H1 (cell line): ENCODE data around the gene OR5A1. TPM values are rescaled to one million over a fixed set of nuclear protein-coding genes. Genes with fewer than 3 reads are reported as not detected.

Experiments
- CTCF ChIA-PET: fragments of 300-600 bp; sonication (Branson Sonifier 250); formaldehyde crosslinking; loops from one replicate; lab custom pipeline; 2021; ENCODE audit not compliant: partially characterized antibody; lab: Charles Lee
- POLR2A ChIA-PET: fragments of 300-600 bp; sonication (Branson Sonifier 250); formaldehyde crosslinking; loops from one replicate; lab custom pipeline; 2021; ENCODE audit warnings: inconsistent platforms; ENCODE audit not compliant: partially characterized antibody; lab: Charles Lee
- DNase-seq, 2 experiments: peaks; one replicate each; pipeline versions ENCODE4 v3.0.0 to v3.0.0-alpha.2; 2010 to 2022; ENCODE audit warnings: low spot score in 2 of 2, low read depth in 1 of 2, mixed read lengths in 1 of 2
- FAIRE-seq: peaks from 2 replicates; lab custom pipeline; 2011; peaks lifted over from hg19 to GRCh38; lab: Jason Lieb, UNC
- H2AFZ ChIP-seq: 2 replicates; pipeline ENCODE4 v1.8.1; 2012; ENCODE audit warnings: low read length, inconsistent platforms
- H2AK5ac ChIP-seq: 2 replicates; pipeline ENCODE4 v1.6.1; 2013; ENCODE audit warnings: low read depth, low read length
- H2BK120ac ChIP-seq: replicated peaks from 2 replicates; pipeline ENCODE3; 2013; ENCODE audit warnings: low read depth, low read length, inconsistent platforms
- H2BK12ac ChIP-seq: 2 replicates; pipeline ENCODE4 v1.6.1; 2013; ENCODE audit warnings: low read depth, low read length
- H2BK15ac ChIP-seq: 2 replicates; pipeline ENCODE4 v1.6.1; 2013; ENCODE audit warnings: low read length
- H2BK20ac ChIP-seq: 2 replicates; pipeline ENCODE4 v1.6.1; 2013; ENCODE audit warnings: low read length
- H2BK5ac ChIP-seq: 2 replicates; pipeline ENCODE4 v1.6.1; 2013; ENCODE audit warnings: low read depth, low read length
- H3K14ac ChIP-seq: 2 replicates; pipeline ENCODE4 v1.6.1; 2013; ENCODE audit warnings: inconsistent platforms; ENCODE audit not compliant: insufficient read length
- H3K18ac ChIP-seq: 2 replicates; pipeline ENCODE4 v1.6.1; 2013; ENCODE audit warnings: low read length; ENCODE audit errors: extremely low read depth
- H3K23ac ChIP-seq: 2 replicates; pipeline ENCODE4 v1.6.1; 2013; ENCODE audit warnings: inconsistent platforms; ENCODE audit not compliant: insufficient read length
- H3K23me2 ChIP-seq: 2 replicates; pipeline ENCODE4 v1.6.1; 2013; ENCODE audit warnings: low read depth, low read length
- H3K27ac ChIP-seq: 2 replicates; pipeline ENCODE4 v1.6.1; 2011; ENCODE audit warnings: low read depth, low read length, inconsistent platforms
- H3K27me3 ChIP-seq, 4 experiments: replicated peaks in 1 of 4; 1 replicate in 1 of 4; 2 replicates in 3 of 4; pipeline versions ENCODE4 v1.6.1 to v1.8.1; 2011 to 2013; ENCODE audit warnings: low read length in 3 of 4, mild to moderate bottlenecking in 3 of 4, inconsistent platforms in 2 of 4, mixed read lengths in 2 of 4, moderate library complexity in 1 of 4; ENCODE audit not compliant: control insufficient read depth in 3 of 4, insufficient read depth in 3 of 4; ENCODE audit errors: extremely low read depth in 1 of 4
- H3K36me3 ChIP-seq, 4 experiments: 2 replicates each; pipeline versions ENCODE4 v1.6.1 to v1.8.1; 2011 to 2013; ENCODE audit warnings: mild to moderate bottlenecking in 4 of 4, low read length in 3 of 4, moderate library complexity in 2 of 4, control low read depth in 1 of 4, inconsistent platforms in 1 of 4; ENCODE audit not compliant: insufficient read depth in 4 of 4, control insufficient read depth in 2 of 4
- H3K4ac ChIP-seq: replicated peaks from 2 replicates; pipeline ENCODE3; 2013; ENCODE audit warnings: low read length, low read depth, mixed read lengths, inconsistent platforms; ENCODE audit not compliant: insufficient read length
- H3K4me1 ChIP-seq, 4 experiments: replicated peaks in 1 of 4; 1 replicate in 1 of 4; 2 replicates in 3 of 4; pipeline versions ENCODE4 v1.6.1 to v1.8.1; 2011 to 2013; ENCODE audit warnings: low read length in 3 of 4, inconsistent platforms in 2 of 4, mixed read lengths in 1 of 4; ENCODE audit not compliant: insufficient read depth in 4 of 4, control insufficient read depth in 3 of 4
- H3K4me2 ChIP-seq, 2 experiments: 2 replicates each; pipeline versions ENCODE4 v1.6.1 to v1.8.1; 2011 to 2013; ENCODE audit warnings: low read depth in 2 of 2, low read length in 2 of 2, control low read depth in 1 of 2, inconsistent platforms in 1 of 2, mild to moderate bottlenecking in 1 of 2; ENCODE audit not compliant: insufficient read depth in 1 of 2
- H3K4me3 ChIP-seq, 4 experiments: fragments of 200-600, 300-600 bp in 1 of 4; sonication (generic), shearing (Covaris generic), sonication (Bioruptor Twin) in 1 of 4; 2 replicates each; pipeline versions ENCODE4 v1.5.1 to v1.8.1; 2011 to 2016; ENCODE audit warnings: low read length in 4 of 4, low read depth in 3 of 4, control low read depth in 2 of 4, inconsistent platforms in 2 of 4, mild to moderate bottlenecking in 2 of 4, mixed read lengths in 1 of 4, moderate library complexity in 1 of 4; ENCODE audit not compliant: insufficient read depth in 2 of 4; ENCODE audit errors: extremely low read depth in 1 of 4
- H3K56ac ChIP-seq: replicated peaks from 2 replicates; pipeline ENCODE3; 2013; ENCODE audit warnings: low read depth, mild to moderate bottlenecking, mixed read lengths, low read length, inconsistent platforms; ENCODE audit not compliant: insufficient read length
- H3K79me1 ChIP-seq: 2 replicates; pipeline ENCODE4 v1.6.1; 2013; ENCODE audit warnings: low read depth, low read length, control low read depth
- H3K79me2 ChIP-seq, 2 experiments: 2 replicates each; pipeline versions ENCODE4 v1.6.1 to v1.8.1; 2012 to 2013; ENCODE audit warnings: low read length in 2 of 2, mild to moderate bottlenecking in 2 of 2, inconsistent platforms in 1 of 2; ENCODE audit not compliant: insufficient read depth in 2 of 2, control insufficient read depth in 1 of 2
- H3K9ac ChIP-seq, 4 experiments: replicated peaks in 1 of 4; 1 replicate in 1 of 4; 2 replicates in 3 of 4; pipeline versions ENCODE4 v1.6.1 to v1.8.1; 2011 to 2013; ENCODE audit warnings: low read depth in 3 of 4, low read length in 3 of 4, control low read depth in 2 of 4, mild to moderate bottlenecking in 2 of 4, moderate library complexity in 2 of 4, inconsistent platforms in 1 of 4; ENCODE audit errors: extremely low read depth in 1 of 4
- H3K9me3 ChIP-seq, 2 experiments: 2 replicates each; pipeline versions ENCODE4 v1.6.1 to v1.8.1; 2012 to 2013; ENCODE audit warnings: mild to moderate bottlenecking in 2 of 2, moderate library complexity in 2 of 2, control low read depth in 1 of 2, inconsistent platforms in 1 of 2, low read depth in 1 of 2, low read length in 1 of 2, mixed read lengths in 1 of 2; ENCODE audit not compliant: insufficient read depth in 2 of 2
- H4K20me1 ChIP-seq, 2 experiments: replicated peaks in 1 of 2; 2 replicates each; pipeline versions ENCODE3 to v1.8.1; 2011 to 2013; ENCODE audit warnings: inconsistent platforms in 2 of 2, low read length in 2 of 2, mild to moderate bottlenecking in 1 of 2; ENCODE audit not compliant: insufficient read depth in 2 of 2, control insufficient read depth in 1 of 2
- H4K5ac ChIP-seq: 2 replicates; pipeline ENCODE4 v1.6.1; 2013; ENCODE audit warnings: low read length, low read depth, mixed read lengths, inconsistent platforms; ENCODE audit not compliant: insufficient read length
- H4K8ac ChIP-seq: 2 replicates; pipeline ENCODE4 v1.8.0; 2013; ENCODE audit warnings: mild to moderate bottlenecking, moderate library complexity, low read length, inconsistent platforms; ENCODE audit not compliant: insufficient read depth; ENCODE audit errors: extremely low read depth
- H4K91ac ChIP-seq: replicated peaks from 2 replicates; pipeline ENCODE3; 2013; ENCODE audit warnings: low read length, mixed read lengths, inconsistent platforms; ENCODE audit not compliant: insufficient read length
- CEBPB ChIP-seq: IDR thresholded peaks from 2 replicates; pipeline ENCODE4 v1.6.1; 2012; ENCODE audit warnings: low read depth, low read length
- CHD1 ChIP-seq: IDR thresholded peaks from 2 replicates; pipeline ENCODE4 v1.6.1; 2012; ENCODE audit warnings: low read depth, low read length, improper control_type of control experiment
- E2F6 ChIP-seq: IDR thresholded peaks from 2 replicates; pipeline ENCODE4 v1.6.1; 2012; ENCODE audit warnings: inconsistent platforms
- POLR2AphosphoS5 ChIP-seq: IDR thresholded peaks from 2 replicates; pipeline ENCODE4 v1.6.1; 2011; ENCODE audit warnings: low read depth, low read length
- POU5F1 ChIP-seq: IDR thresholded peaks from 2 replicates; pipeline ENCODE4 v1.6.1; 2011; ENCODE audit warnings: low read depth, mild to moderate bottlenecking, low read length, moderate library complexity
- SP1 ChIP-seq: IDR thresholded peaks from 2 replicates; pipeline ENCODE4 v1.6.1; 2011; ENCODE audit warnings: low read depth, low read length
- SP2 ChIP-seq: IDR thresholded peaks from 2 replicates; pipeline ENCODE4 v1.6.1; 2012; ENCODE audit warnings: mild to moderate bottlenecking, low read length, inconsistent platforms
- TAF1 ChIP-seq: IDR thresholded peaks from 2 replicates; pipeline ENCODE4 v1.6.1; 2011; ENCODE audit warnings: mild to moderate bottlenecking, low read depth, low read length
- ZNF274 ChIP-seq: IDR thresholded peaks from 2 replicates; pipeline ENCODE4 v1.7.0; 2012; ENCODE audit warnings: low read length, borderline replicate concordance; ENCODE audit errors: extremely low read depth
- polyA plus RNA-seq, 7 experiments: library from polyadenylated mRNA; depleted of rRNA in 3 of 7; stranded (reverse) in 5 of 7; unstranded in 2 of 7; fragments of >200 nt in 5 of 7; fragments of 200-250 nt in 2 of 7; gene quantifications; 1 replicate in 5 of 7; 2 replicates in 1 of 7; 4 replicates in 1 of 7; pipeline versions ENCODE4 v1.2.1 to v1.2.3, GENCODE V29; 2011 to 2013; ENCODE audit warnings: missing spikeins in 2 of 7, mixed read lengths in 2 of 7
- total RNA-seq: library from RNA; stranded (reverse); fragmentation: NEBNext Ultra II Directional; extraction: Animal tissue kit (Norgen Biotek cat#: 25700); gene quantifications from 2 replicates; pipeline ENCODE4 v1.2.1, GENCODE V29; 2021

Gene OR5A1
- total and polyA plus RNA-seq, 2 of the 8 experiments (the other 6 are each of a cell fraction or from before 2014, with no cell fraction given): not detected

- Histone ChIP-seq H3K4me3 (no peak within 1 kb of the TSS), H3K18ac (no peak within 1 kb of the TSS), H3K9ac (no peak within 1 kb of the TSS), H2BK15ac (no peak within 1 kb of the TSS), H3K4me2 (no peak within 1 kb of the TSS), H3K9me3 (no peaks in the 10 kb centered on the region), H2BK120ac (no peak within 1 kb of the TSS), H3K79me1 (no peaks in the 10 kb centered on the region), H3K27me3 (no peaks in the 10 kb centered on the region), H4K5ac (no peak within 1 kb of the TSS), H4K20me1 (no peaks in the 10 kb centered on the region), H2BK12ac (no peak within 1 kb of the TSS), H2AK5ac (no peak within 1 kb of the TSS), H3K56ac (no peak within 1 kb of the TSS), H3K4me1 (no peaks in the 10 kb centered on the region), H2BK5ac (no peak within 1 kb of the TSS), H2BK20ac (no peak within 1 kb of the TSS), H3K23me2 (no peaks in the 10 kb centered on the region; the same call in 1 of the 2 replicates), H3K4ac (no peak within 1 kb of the TSS), H3K14ac (no peak within 1 kb of the TSS), H3K79me2 (no peaks in the 10 kb centered on the region), H3K27ac (no peak within 1 kb of the TSS), H3K23ac (no peak within 1 kb of the TSS), H2AFZ (no peak within 1 kb of the TSS), H3K36me3 (no peaks in the 10 kb centered on the region), H4K91ac (no peak within 1 kb of the TSS), H4K8ac (no peak within 1 kb of the TSS)
- ChIA-PET POLR2A (interaction anchor here (1.6 kb wide), 1 partner anchor 143 kb away, joined by 3 read pairs; the partner anchor contains the start of gene OSBP), CTCF (no interaction called here)
- DNase-seq: no peak
- FAIRE-seq: no peak
- TF ChIP-seq SP2: no peak
- TF ChIP-seq CHD1: no peak
- TF ChIP-seq POU5F1: no peak
- TF ChIP-seq E2F6: no peak
- no peak for TF ChIP-seq SP1
- no peak for TF ChIP-seq TAF1
- no peak for TF ChIP-seq CEBPB
- TF ChIP-seq ZNF274: no peak
- no peak for TF ChIP-seq POLR2AphosphoS5
Observed at GRCh38 chr11:59473015-59473414, 36.7 kb downstream of the OR5A1 start, which contains the start of gene OR4D10. Gene OR4D10 (plus strand): TSS chr11:59473315. CDS start chr11:59477430, 4,115 bp downstream.
